DOHH2 (cell line): Measurements from ENCODE around the gene RCC2.

Experiments used
- CTCF ChIP-seq: fragments of 200-600 bp; sonication (generic); IDR thresholded peaks from one replicate; pipeline ENCODE4 v1.5.1; 2014; ENCODE audit warnings: antibody characterized with exemption, mild to moderate bottlenecking, low read depth, low read length; ENCODE audit not compliant: poor library complexity, severe bottlenecking
- EZH2phosphoT487 ChIP-seq: fragments of 200-600 bp; sonication (generic); IDR thresholded peaks from 2 replicates; pipeline ENCODE4 v1.6.1; 2017; ENCODE audit warnings: borderline replicate concordance, mild to moderate bottlenecking, antibody characterized with exemption, low read length, moderate library complexity, mixed read lengths

DNA sequence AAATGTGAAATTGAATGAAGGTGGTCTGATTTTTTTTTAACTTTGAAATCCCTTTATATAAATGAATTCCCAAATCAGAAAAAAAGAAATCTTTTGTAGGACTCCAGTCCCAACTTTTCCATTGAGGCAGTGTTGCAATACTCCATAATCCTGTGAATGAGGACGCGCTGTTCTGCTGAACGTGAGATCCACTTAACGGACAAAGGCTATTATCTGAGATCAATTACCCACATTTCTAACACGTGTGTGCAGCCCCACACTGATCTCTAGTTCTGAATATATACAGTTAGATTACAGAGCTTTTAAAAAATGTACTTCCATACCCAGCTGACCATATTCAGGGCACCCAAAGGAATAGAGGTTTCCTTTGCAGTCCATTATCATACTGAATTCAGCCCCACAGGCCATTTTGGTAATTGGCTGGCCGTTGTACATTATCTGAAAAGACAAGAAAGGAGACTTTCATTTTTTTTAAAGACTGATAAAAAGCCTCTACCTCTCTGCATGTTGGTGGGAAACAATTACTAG, 19.0 kb downstream of the RCC2 start:
- TF ChIP-seq CTCF (no peak), EZH2phosphoT487 (no peak)
